HepG2 (cell line): Measurements from ENCODE around the gene POLR3K.

ENCODE experiments used
- IRF1 ChIP-seq: sonication (generic); formaldehyde crosslinking; IDR thresholded peaks from 2 replicates; pipeline ENCODE4 v1.4.0; 2020; ENCODE audit warnings: low read depth, mild to moderate bottlenecking, missing genetic modification reagents
- IRF2 ChIP-seq: IDR thresholded peaks from 2 replicates; pipeline ENCODE4 v1.6.1; 2018; ENCODE audit warnings: missing genetic modification reagents, missing compliant biosample characterization
- SMAD3 ChIP-seq: sonication (generic); formaldehyde crosslinking; IDR thresholded peaks from 2 replicates; pipeline ENCODE4 v1.4.0; 2020; ENCODE audit warnings: missing genetic modification reagents
- SRSF9 ChIP-seq: fragments of 200-400 bp; formaldehyde crosslinking; IDR thresholded peaks from 2 replicates; pipeline ENCODE4 v1.6.1; 2018; ENCODE audit warnings: borderline replicate concordance, mild to moderate bottlenecking, low read depth, low read length; ENCODE audit not compliant: insufficient read depth, poor library complexity, severe bottlenecking

DNA sequence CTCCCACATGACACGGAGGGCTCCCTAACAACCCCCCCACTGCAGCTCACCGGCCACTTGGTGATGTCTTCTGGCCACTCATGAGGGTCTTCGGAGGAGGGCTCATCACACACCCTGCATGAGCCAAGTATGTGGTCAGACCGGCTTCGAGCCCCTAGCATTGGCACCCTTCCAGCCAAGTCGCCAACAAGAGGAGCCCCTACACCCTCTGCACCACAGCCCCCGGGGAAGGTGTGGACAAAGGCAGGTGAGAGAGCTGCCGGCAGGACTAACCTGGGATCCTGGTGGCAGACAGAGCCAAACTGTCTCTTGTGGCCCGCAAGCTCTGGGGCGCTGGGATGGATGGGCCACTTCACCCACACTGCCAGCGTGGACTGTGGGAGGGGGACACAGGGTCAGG lies 6.8 kb upstream of the POLR3K start:
- TF ChIP-seq IRF1 (CRISPR knock-in tag): no peak
- no peak for TF ChIP-seq IRF2 (CRISPR knock-in tag)
- no peak for TF ChIP-seq SMAD3 (CRISPR knock-in tag)
- no peak for TF ChIP-seq SRSF9
